Liver (tissue), 9 donors: ENCODE measurements around the gene IL1RAPL2. TPM values are rescaled to one million over a fixed set of nuclear protein-coding genes. Genes with fewer than 3 reads are reported as not detected.

Experiments used
- DNase-seq: peaks from one replicate; pipeline ENCODE4 v3.0.0-alpha.2; 2017; ENCODE audit warnings: low spot score
- H3K27ac ChIP-seq, 2 donors: one replicate each; pipeline ENCODE4 v1.7.0; 2013; ENCODE audit warnings: inconsistent platforms in 2 of 2, low read length in 2 of 2, control low read depth in 1 of 2, low read depth in 1 of 2, mild to moderate bottlenecking in 1 of 2
- H3K27me3 ChIP-seq, 4 donors: one replicate each; pipeline versions ENCODE4 v1.6.1 to v1.7.0; 2013; ENCODE audit warnings: low read length in 3 of 4, inconsistent platforms in 1 of 4, mild to moderate bottlenecking in 1 of 4, moderate library complexity in 1 of 4; ENCODE audit not compliant: control insufficient read depth in 4 of 4, insufficient read depth in 4 of 4
- H3K36me3 ChIP-seq, 4 donors: one replicate each; pipeline versions ENCODE4 v1.6.1 to v1.7.0; 2013; ENCODE audit warnings: low read length in 3 of 4, mild to moderate bottlenecking in 3 of 4, low read depth in 1 of 4, moderate library complexity in 1 of 4; ENCODE audit not compliant: control insufficient read depth in 4 of 4, insufficient read depth in 3 of 4
- H3K4me1 ChIP-seq, 4 donors: one replicate each; pipeline versions ENCODE4 v1.6.1 to v1.7.0; 2013; ENCODE audit warnings: low read length in 3 of 4, mild to moderate bottlenecking in 3 of 4, moderate library complexity in 1 of 4; ENCODE audit not compliant: control insufficient read depth in 4 of 4, insufficient read depth in 4 of 4
- H3K4me3 ChIP-seq, 3 donors: one replicate each; pipeline versions ENCODE4 v1.6.1 to v1.7.0; 2013; ENCODE audit warnings: low read length in 3 of 3, control low read depth in 1 of 3, low read depth in 1 of 3, mild to moderate bottlenecking in 1 of 3
- H3K9ac ChIP-seq, 2 donors: one replicate each; pipeline ENCODE4 v1.7.0; 2013; ENCODE audit warnings: low read length in 2 of 2, mild to moderate bottlenecking in 2 of 2, moderate library complexity in 2 of 2, control low read depth in 1 of 2, low read depth in 1 of 2
- H3K9me3 ChIP-seq, 4 donors: one replicate each; pipeline versions ENCODE4 v1.6.1 to v1.7.0; 2013; ENCODE audit warnings: low read length in 3 of 4; ENCODE audit not compliant: control insufficient read depth in 4 of 4
- ATF3 ChIP-seq: IDR thresholded peaks from 2 replicates; pipeline ENCODE4 v1.6.1; 2016; ENCODE audit warnings: antibody characterized with exemption
- CTCF ChIP-seq: fragments of 150-350 bp; IDR thresholded peaks from 2 replicates; pipeline ENCODE4 v1.5.1; 2017; ENCODE audit warnings: improper control_type of control experiment, low read depth, low read length; ENCODE audit not compliant: missing input control
- FOXA2 ChIP-seq: IDR thresholded peaks from 2 replicates; pipeline ENCODE4 v1.6.1; 2016; ENCODE audit warnings: antibody characterized with exemption
- HNF4A ChIP-seq, 2 donors: conservative IDR thresholded peaks; 2 replicates each; pipeline ENCODE4 v1.6.1; 2016; ENCODE audit warnings: antibody characterized with exemption in 2 of 2, mild to moderate bottlenecking in 2 of 2
- JUND ChIP-seq, 2 donors: IDR thresholded peaks; 2 replicates each; pipeline ENCODE4 v1.6.1; 2016; ENCODE audit warnings: antibody characterized with exemption in 2 of 2
- NR2F2 ChIP-seq: IDR thresholded peaks from 2 replicates; pipeline ENCODE4 v1.6.1; 2016; ENCODE audit warnings: antibody characterized with exemption
- RAD21 ChIP-seq, 2 donors: IDR thresholded peaks; 2 replicates each; pipeline ENCODE4 v1.6.1; 2016; ENCODE audit warnings: antibody characterized with exemption in 2 of 2, mild to moderate bottlenecking in 2 of 2
- REST ChIP-seq: IDR thresholded peaks from 2 replicates; pipeline ENCODE4 v1.6.1; 2016; ENCODE audit warnings: antibody characterized with exemption, mild to moderate bottlenecking
- RXRA ChIP-seq, 2 donors: IDR thresholded peaks; 2 replicates each; pipeline ENCODE4 v1.6.1; 2017 to 2018; ENCODE audit warnings: antibody characterized with exemption in 2 of 2, mild to moderate bottlenecking in 1 of 2
- SP1 ChIP-seq: IDR thresholded peaks from 2 replicates; pipeline ENCODE4 v1.6.1; 2018; ENCODE audit warnings: antibody characterized with exemption, mild to moderate bottlenecking
- TAF1 ChIP-seq: conservative IDR thresholded peaks from 2 replicates; pipeline ENCODE4 v1.6.1; 2016; ENCODE audit warnings: antibody characterized with exemption, mild to moderate bottlenecking
- YY1 ChIP-seq: IDR thresholded peaks from 2 replicates; pipeline ENCODE4 v1.6.1; 2016; ENCODE audit warnings: antibody characterized with exemption, mild to moderate bottlenecking
- WGBS: extraction: QIAGEN DNeasy Blood & Tissue Kit; methylation state at CpG from one replicate; pipeline ENCODE4 v1.1.7; 2013; 5-methylcytosine and 5-hydroxymethylcytosine counted together
- polyA plus RNA-seq, 2 donors: library from polyadenylated mRNA; stranded (reverse) in 1 of 2; unstranded in 1 of 2; fragments of 200-250 nt in 1 of 2; fragments of >200 nt in 1 of 2; fragmentation: Nextera tagmentation in 1 of 2; extraction: Ambion mirVana in 1 of 2; gene quantifications; one replicate each; pipeline versions ENCODE4 v1.2.1 to v1.2.3, GENCODE V29; 2013 to 2015
- total RNA-seq, 2 donors: library from RNA; depleted of rRNA; stranded (reverse); fragments of >200 nt; gene quantifications; one replicate each; pipeline ENCODE4 v1.2.3, GENCODE V29; 2014
- donor health status: healthy.
- donor health status: healthy.
- donor health status: healthy.
- donor health status: healthy.
- donor health status: healthy.

The IL1RAPL2 gene
- total and polyA plus RNA-seq, 4 donors: 0.20 to 1.6 (median 0.91) TPM

- WGBS: 59% methylated on average over 2 of the region's 2 CpGs
- no peak overlapping the region for H3K4me3 ChIP-seq
- DNase-seq: no peak
- no peaks in the 10 kb centered on the region for H3K4me1 ChIP-seq
- H3K27me3 ChIP-seq: no peaks in the 10 kb centered on the region
- TF ChIP-seq TAF1 (no peak), NR2F2 (no peak), HNF4A (conservative IDR thresholded peaks at IDR 0.05) (no peak)
- no peak overlapping the region for H3K9ac ChIP-seq
- no peak overlapping the region for H3K27ac ChIP-seq
- no peaks in the 10 kb centered on the region for H3K36me3 ChIP-seq
- no peaks in the 10 kb centered on the region for H3K9me3 ChIP-seq
Measured at GRCh38 chrX:105697984-105698781, 1132.2 kb downstream of the IL1RAPL2 start.

- H3K27me3 ChIP-seq: no peaks in the 10 kb centered on the region
- H3K9ac ChIP-seq: no peak overlapping the region
- H3K9me3 ChIP-seq: no peaks in the 10 kb centered on the region
- no peak overlapping the region for H3K27ac ChIP-seq
- TF ChIP-seq CTCF: no peak
- TF ChIP-seq HNF4A (conservative IDR thresholded peaks at IDR 0.05): no peak
- no peak for TF ChIP-seq SP1
- no peak for TF ChIP-seq JUND (IDR thresholded peaks at IDR 0.05)
- TF ChIP-seq NR2F2: no peak
- TF ChIP-seq FOXA2: no peak
- no peak for TF ChIP-seq YY1
- no peak for TF ChIP-seq REST
- TF ChIP-seq ATF3: no peak
- DNase-seq: no peak
- H3K4me3 ChIP-seq: no peak overlapping the region
- H3K4me1 ChIP-seq: no peaks in the 10 kb centered on the region
- WGBS: 55% methylated on average over 1 of the region's 1 CpG
- no peaks in the 10 kb centered on the region for H3K36me3 ChIP-seq
Measured at GRCh38 chrX:105700331-105700730, 1134.3 kb downstream of the IL1RAPL2 start.

GRCh38 chrX:105701310-105702052, 1135.5 kb downstream of the IL1RAPL2 start:
- no peaks in the 10 kb centered on the region for H3K4me1 ChIP-seq
- H3K27ac ChIP-seq: no peak overlapping the region
- H3K9me3 ChIP-seq: no peaks in the 10 kb centered on the region
- H3K4me3 ChIP-seq: no peak overlapping the region
- H3K27me3 ChIP-seq: no peaks in the 10 kb centered on the region
- DNase-seq: no peak
- no peaks in the 10 kb centered on the region for H3K36me3 ChIP-seq
- WGBS: 73% methylated on average over 3 of the region's 3 CpGs
- H3K9ac ChIP-seq: no peak overlapping the region
- TF ChIP-seq ATF3: no peak
- no peak for TF ChIP-seq REST
- TF ChIP-seq RXRA (IDR thresholded peaks at IDR 0.05): no peak
- peak; percentile 4 for TF ChIP-seq CTCF
- peak; percentile 37 to 64 for TF ChIP-seq RAD21 (IDR thresholded peaks at IDR 0.05)
